ENCODE results near the gene RNF217. TPM values are rescaled to one million over a fixed set of nuclear protein-coding genes. Genes with fewer than 3 reads are reported as not detected.

RNF217 gene
- total RNA-seq, 1 experiment from 2014 or later: 12.2 TPM

GRCh38 chr6:125067552-125067951 lies 105.3 kb downstream of the RNF217 start (continued):
- TF ChIP-seq ZNF138 (CRISPR knock-in tag; conservative IDR thresholded peaks at IDR 0.05): no peak
- TF ChIP-seq ATF1 (CRISPR knock-in tag; IDR thresholded peaks at IDR 0.05): no peak

GRCh38 chr6:125073071-125073470 lies 110.8 kb downstream of the RNF217 start:
- H3K27ac Mint-ChIP-seq: no peak overlapping the region
- ATAC-seq (no peak), DNase-seq (ENCODE audit: low spot score) (no peak)
- ChIA-PET POLR2A (no interaction called here), CTCF (no interaction called here)
- H3K27me3 Mint-ChIP-seq (ENCODE audit: low read depth): no peaks in the 10 kb centered on the region
- no peak for TF ChIP-seq RORB (CRISPR knock-in tag; IDR thresholded peaks at IDR 0.05)
- no peak for TF ChIP-seq FOXP1 (CRISPR knock-in tag; IDR thresholded peaks at IDR 0.05; ENCODE audit: borderline replicate concordance)
- TF ChIP-seq ZMAT4 (CRISPR knock-in tag; IDR thresholded peaks at IDR 0.05): no peak
- TF ChIP-seq AFF4 (CRISPR knock-in tag; IDR thresholded peaks at IDR 0.05; ENCODE audit: borderline replicate concordance): no peak
- TF ChIP-seq TCF7 (CRISPR knock-in tag; IDR thresholded peaks at IDR 0.05; ENCODE audit: low read depth): no peak
- no peak for TF ChIP-seq OVOL2 (CRISPR knock-in tag; IDR thresholded peaks at IDR 0.05; ENCODE audit: borderline replicate concordance)
- TF ChIP-seq TEAD1 (CRISPR knock-in tag; IDR thresholded peaks at IDR 0.05): no peak
- no peak for TF ChIP-seq E2F4 (CRISPR knock-in tag; IDR thresholded peaks at IDR 0.05; ENCODE audit: borderline replicate concordance, low read depth)
- no peak for TF ChIP-seq KAT7 (CRISPR knock-in tag; IDR thresholded peaks at IDR 0.05; ENCODE audit: borderline replicate concordance)
- TF ChIP-seq ETV6 (CRISPR knock-in tag; IDR thresholded peaks at IDR 0.05): no peak
- no peak for TF ChIP-seq ZNF532 (CRISPR knock-in tag; IDR thresholded peaks at IDR 0.05; ENCODE audit: borderline replicate concordance)
- TF ChIP-seq MLX (CRISPR knock-in tag; IDR thresholded peaks at IDR 0.05): no peak
- TF ChIP-seq SOX15 (CRISPR knock-in tag; IDR thresholded peaks at IDR 0.05): no peak
- no peak for TF ChIP-seq MYBL2 (CRISPR knock-in tag; IDR thresholded peaks at IDR 0.05)
- H3K4me3 Mint-ChIP-seq: no peak overlapping the region
- H3K9me3 Mint-ChIP-seq: no peaks in the 10 kb centered on the region
- no peaks in the 10 kb centered on the region for H3K36me3 Mint-ChIP-seq
- peaks cover 12% of the 10 kb centered on the region for H3K4me1 Mint-ChIP-seq

Data from WTC11 (cell line).